Superior temporal gyrus (tissue), 1 donor: Measurements from ENCODE around the gene KIF26B.
"Not testable (repeated sequence)": the region's sequence is repeated elsewhere in the genome, so short reads cannot be mapped to it uniquely, and the experiment has no call there.

ENCODE experiments used
- DNase-seq: peaks from one replicate; pipeline ENCODE4 v3.0.0-alpha.2; 2016; ENCODE audit errors: extremely low spot score

Gene KIF26B

DNA sequence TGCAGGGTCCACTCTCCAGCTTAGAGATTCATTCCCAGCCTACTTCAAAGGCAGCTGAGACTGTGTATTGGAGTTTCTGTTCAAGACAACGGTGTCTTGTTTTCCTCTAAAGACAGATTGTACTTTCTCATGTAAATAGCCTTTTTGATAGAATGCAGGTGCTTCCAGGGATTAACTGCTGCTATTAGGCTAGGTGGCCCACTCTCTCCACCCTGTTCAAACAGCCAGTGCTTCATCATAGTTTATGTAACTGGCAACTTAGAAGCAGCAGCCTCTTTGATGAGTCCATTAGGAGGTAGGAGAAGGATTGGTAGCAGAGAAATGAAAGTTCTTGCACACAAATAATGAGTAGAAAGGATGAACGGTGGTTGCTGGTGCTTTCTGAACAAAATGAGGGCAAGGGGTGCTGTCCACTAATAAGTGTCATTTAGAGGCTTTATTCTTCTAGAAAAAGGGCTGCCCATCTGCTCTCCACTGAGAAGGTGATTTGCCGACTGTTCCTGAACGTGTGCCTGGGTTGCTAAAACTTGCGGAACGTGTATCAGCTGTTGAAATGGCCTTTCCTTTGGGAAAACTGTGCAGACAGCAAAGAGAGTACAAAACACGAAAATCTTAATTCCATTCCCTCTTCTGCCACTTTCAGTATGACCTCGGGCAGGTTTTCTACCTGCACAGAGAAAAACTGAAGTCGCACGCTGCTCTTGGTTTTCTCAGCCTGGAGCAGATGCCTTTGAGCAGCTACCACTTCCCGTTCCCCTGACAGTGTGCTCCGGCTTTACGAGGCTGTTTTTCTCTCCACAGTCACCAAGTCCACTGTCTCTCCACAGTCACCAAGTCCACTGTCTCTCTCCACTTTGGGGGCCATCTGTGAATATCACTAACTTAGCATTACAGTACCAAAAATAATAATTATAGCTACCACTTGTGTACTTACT, 228.9 kb downstream of the KIF26B start:
- no peak for DNase-seq

DNA sequence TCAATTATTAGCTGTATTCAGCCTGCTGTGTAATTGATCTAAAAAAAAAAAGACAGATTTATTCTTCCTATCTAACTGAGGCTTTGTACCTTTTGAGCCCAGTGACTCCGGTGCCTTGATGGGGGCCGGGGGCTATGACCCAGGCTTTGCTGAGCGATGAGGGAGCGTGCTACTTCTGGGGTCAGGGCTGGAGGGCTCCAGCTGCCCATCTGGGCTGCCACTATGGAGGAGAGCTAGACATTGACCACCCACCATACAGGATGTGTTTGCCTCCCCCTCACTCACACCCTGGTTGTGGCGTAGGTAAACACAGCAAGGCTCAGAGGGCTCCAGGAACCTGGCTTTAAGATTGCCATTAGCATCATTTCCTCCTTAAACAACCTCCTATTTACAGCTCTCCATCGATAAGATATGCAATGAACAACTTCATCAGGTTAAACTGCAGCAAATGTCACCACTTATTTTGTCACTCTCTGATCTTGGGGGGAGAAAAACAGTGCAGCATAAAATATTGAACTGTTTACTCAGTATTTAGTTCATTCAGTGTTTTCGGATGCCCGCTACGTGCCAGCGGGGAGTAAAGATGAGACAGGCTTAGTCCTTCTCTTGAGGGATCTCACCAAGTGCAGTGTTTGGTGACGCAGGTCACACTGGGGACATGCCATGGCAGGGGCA, 231.6 kb downstream of the KIF26B start:
- no peak for DNase-seq

DNA sequence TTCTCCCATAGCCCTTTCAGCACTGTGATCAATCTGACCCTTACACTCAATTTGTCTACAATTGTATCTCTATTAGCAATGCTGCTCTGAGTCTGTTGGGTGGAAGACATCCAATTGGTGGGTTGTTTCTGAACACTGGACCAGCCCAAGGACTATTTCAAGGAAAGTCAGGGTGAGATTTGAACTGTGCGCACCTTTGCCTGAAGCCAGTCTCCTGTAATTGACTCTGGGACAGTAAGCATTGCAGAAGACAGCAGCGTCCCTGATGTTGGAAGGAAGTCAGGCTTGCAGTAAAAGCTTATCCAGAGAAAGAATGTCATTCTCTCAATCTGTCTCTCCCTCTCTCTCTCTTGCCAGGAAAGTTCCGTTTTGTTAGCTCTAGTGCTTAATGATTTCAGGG, 233.9 kb downstream of the KIF26B start:
- DNase-seq, result no peak

DNA sequence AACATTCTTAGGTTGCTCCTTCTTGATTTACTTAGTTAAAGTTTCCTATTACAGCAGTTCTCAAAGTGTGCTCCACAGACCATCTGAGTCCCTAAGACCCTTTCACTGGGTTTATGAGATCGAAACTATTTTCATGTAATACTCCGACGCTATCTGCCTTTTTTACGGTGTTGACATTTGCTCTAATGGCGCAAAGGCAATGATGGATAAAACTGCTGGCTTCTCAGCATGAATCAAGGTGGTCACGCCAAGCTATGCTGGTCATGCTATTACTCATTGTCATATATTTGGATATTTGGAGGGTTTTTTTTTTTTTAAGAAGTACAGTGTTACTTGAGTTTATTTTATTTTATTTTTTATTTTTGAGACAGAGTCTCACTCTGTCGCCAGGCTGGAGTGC, 235.1 kb downstream of the KIF26B start:
- no peak for DNase-seq

DNA sequence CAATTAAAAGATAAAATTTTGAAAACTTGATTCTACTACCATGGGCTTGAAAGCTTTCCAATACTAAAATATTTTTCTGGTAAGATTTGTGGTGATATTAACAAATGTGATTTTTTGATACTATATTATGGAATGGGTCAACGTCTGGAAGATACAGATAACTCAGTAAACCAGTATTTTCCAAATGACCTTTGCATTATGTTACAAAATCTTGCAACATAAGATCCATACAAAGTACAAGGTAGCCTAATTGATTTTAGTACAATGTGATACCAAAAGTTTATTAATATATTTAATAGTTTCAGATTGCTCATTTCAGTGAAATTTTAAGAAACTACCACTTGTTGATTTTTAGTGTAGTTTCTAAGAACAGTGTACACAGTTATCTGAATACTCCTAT, 236.2 kb downstream of the KIF26B start:
- DNase-seq, result no peak

DNA sequence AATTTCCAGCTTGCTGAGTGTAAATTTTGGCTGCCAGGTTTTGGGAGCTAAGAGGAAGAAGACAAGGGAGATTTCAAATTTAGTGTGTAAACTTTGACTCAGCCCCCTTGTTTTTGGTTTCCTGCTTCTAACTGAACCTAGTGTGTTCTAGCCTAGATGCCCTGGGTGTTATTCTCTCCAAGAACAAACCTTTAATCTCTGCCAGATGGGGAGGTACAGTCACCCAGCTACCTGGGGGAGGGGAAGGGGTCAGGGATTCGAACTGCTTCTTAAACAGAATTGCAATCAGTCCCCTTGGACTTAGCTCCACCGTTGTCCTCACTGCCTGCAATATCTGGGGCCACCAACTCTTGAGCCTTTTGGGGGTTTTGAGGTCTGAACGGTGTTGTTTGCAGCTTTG, 238.9 kb downstream of the KIF26B start:
- DNase-seq, result no peak

DNA sequence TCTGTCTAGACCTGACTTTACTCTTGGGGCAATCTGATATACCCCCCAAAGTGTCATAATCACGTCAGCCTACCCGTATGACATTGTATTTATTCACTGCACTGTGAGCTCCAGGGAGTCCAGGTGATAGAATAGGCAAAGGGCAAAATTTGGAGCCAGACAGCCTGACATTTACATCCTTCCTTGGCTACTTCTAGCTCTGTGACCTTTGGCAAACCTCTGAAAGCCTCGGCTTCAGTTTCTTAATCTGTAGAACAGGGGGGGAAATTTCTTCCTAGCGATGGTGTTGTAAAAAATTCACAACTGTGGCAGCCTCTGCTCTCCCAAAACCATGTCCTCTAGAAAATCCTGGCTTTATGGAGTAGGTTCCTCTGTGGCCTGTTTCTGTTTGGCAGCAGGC, 240.9 kb downstream of the KIF26B start:
- no peak for DNase-seq

DNA sequence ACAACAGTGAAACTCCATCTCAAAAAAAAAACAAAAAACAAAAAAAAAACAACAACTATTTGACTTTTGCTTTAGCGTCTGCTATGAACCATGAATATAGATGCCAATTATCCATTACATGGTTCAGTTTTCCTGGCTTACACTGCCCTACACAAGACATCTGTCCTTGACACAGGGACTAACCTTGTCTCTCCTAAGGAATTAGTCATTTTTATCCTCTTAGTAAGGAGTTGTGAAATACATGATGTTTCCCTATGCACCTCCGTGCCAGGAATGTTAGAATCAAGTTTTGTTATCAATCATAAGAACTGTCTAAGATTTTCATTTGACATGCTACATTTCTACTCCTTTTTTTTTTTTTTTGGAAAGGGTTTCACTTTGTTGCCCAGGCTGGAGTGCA, 241.8 kb downstream of the KIF26B start:
- DNase-seq, result no peak

DNA sequence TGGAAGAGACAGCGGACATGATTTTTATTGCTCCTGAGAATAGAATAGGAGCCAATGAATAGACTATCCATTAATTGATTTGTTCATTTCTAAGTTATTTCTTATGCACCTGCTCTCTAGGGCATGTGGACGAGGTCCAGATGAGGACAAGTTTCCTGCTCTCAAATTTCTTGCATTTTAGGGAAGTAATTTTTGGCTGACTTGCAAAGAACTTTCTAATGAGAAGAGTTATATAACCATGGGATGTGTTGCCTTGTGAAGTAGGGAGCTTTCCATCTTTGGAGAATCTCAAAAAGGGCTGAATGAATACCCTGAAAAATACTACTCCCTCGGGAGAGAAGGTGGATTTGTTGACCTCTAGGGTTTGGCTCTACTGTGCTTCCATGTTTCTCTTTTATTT, 243.0 kb downstream of the KIF26B start:
- no peak for DNase-seq

DNA sequence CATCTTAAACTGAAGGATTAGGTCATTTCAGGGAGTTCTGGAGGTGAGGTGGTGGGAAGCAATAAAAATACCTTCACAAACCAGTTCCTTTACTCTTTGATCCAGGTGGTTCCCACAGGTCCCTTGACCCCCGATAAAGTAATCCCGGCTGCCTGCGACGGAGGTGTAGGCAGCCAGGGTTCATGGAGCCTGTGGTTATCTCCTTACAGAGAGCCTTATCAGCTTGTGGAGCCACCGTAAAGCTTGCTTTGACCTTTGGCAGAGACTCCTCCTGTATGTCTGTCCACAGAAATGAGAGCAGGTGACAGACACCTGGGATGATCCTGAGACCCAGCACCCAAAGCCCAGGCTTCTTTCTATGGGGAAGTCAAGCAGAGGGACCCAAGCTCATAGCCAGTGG, 243.4 kb downstream of the KIF26B start:
- DNase-seq, result no peak

DNA sequence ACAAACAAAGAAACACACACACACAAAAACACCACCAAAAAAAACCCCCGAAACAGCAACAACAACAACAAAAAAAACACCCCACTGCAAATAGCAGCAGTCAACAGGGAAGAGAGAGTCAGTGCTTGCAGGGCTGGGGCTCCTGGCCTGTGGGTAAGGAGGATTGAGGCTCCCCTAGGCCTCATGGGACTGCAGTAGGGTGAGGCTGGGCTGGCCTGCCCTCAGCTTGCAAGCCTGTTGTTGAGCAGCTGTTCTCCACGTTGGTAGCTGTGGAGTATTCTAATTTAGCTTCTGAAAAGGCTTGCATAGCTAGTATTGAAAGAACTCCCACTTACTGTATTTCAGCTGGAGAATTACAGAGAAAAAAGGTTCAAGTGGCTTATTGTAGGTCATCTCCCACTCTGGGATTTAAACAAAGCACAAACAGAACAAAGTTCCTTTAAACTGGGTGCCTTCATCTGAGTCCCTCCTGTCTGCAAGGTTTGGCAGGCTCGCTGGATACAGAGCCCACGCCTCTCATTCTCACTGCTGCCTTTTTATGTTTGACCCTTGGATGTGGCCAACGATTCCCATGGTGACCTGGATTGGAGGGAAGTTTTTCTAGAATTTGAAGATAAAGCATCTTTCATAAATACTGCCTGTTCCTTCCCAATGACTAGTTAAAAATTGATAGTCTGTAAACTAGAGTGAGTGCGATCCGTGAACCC, 247.2 kb downstream of the KIF26B start:
- no peak for DNase-seq

DNA sequence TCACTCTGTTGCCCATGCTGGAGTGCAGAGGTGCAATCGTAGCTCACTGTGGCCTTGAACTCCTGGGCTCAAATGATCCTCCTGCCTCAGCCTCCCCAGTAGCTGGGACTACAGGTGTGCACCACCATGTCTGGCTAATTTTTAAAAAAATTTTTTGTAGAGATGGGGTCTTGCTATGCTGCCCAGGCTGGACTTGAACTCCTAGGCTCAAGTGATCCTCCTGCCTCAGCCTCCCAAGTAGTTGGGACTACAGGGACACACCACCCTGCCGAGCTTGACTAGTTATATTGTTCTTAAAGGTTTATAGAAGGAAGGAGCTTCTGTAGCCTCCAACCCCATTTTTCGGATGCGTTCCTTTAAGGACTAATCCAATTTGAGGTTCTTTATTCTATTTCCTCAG, 248.2 kb downstream of the KIF26B start:
- DNase-seq, result not testable (repeated sequence)

DNA sequence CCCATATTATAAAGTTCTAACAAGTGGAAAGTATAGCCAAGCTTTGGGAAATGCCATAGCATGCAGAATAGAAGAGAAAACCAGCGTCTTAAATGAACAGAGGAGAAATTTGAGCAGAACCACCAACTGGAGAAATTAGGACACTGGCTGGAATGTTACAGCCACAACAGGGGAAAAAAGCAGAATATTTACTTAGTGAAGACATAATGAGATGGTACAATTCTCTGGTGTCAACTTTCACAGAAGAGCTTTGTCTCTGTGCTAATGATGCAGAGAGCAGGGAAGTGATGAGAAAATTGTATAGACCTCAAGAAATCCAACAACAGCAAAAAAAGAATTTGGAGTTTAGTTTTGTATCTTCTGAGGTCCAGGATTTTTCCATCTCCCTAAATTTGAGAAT, 249.7 kb downstream of the KIF26B start:
- DNase-seq, result no peak

DNA sequence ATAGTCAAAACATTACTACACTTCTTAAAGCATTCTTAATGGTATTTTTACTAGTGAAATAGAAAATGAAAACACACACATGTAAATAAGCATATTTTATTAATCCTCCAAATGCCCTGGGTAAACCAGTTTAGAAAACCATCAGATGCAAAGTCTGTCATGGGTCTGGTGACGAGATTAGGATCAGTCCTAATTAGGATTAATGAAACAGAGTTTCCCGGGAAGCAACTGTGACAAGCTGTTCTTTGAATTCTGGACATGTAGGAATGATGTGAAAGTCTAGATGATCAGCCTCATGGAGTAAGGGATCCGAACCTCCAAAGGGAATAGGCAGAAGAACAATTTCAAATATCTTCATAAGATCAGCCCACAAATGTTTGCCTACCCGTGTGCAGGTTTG, 250.2 kb downstream of the KIF26B start:
- no peak for DNase-seq

DNA sequence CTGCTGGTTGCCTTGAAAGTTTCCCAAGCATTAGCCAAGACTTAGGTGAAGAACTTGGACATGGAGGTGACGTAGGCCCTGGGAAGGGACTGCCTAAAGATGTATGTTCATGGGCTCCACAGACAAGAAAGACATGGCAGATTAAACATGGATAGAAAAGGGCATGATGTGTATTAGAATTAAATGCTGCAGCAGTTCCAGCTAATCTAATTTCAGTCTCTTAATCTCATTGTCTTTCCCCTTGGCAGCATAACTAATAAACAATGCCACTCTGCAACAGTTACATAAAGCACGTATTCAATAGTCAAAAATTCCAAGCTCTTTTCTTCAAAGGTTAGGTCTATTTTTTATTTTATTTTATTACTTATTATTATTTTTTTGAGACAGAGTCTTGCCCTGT, 251.6 kb downstream of the KIF26B start:
- no peak for DNase-seq

DNA sequence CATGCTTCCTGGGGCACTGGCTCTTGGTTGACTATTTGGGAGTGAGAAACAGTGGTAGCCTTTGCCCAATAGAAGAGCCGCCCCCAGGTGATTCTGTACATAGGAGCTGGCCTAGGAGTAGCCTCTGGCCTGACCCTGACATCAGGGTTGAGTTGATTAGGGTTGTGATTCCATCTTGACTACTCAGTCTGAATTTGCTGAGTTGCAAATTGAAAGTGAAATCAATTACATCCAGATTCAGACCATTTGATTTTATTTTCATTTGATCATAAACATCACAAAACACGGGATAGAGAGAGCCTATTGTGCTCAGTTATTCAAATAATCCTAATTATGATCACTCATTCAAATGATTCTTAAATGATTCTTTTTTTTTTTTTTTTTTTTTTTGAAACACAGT, 253.2 kb downstream of the KIF26B start:
- DNase-seq, result no peak

DNA sequence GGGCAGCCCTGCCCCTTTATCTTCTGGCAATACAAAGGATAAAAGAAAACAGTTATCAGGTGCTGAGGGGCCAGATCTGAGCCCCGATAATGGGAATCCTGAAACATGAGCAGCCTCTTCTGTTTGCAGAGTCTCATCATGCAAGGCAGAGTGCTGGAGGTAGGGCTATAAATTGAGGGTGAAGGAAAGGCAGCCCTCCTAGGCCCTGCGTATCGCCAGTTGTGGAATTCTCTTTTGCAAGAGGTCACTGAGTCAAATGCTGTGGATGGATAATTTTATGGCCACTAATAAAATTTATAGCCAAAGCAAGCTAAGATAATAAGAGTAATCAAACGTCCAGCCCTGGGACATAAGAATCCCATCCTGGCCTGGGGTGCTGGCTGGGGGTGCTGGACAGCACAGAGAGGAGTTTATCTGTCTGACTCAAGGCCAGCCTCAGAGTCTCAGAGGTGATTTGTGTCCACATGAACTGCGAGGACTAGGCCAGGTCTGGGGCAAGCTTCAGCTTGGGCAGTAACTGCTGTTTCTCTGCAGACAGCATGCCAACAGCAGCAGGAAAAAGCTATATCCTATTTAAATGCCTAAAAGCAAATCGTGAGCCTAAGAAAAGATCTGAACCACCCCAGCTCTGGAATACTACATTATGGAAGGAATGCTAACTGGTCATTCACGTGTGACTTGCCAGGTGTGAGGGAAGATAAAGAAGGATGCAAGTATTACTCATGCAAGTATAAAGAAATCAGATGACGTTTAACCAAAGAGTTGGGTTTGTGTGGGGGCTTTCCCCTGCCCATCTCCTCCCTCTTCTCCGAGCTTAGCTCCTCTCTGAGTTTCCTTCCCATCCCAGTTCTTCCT, 254.8 kb downstream of the KIF26B start:
- no peak for DNase-seq

DNA sequence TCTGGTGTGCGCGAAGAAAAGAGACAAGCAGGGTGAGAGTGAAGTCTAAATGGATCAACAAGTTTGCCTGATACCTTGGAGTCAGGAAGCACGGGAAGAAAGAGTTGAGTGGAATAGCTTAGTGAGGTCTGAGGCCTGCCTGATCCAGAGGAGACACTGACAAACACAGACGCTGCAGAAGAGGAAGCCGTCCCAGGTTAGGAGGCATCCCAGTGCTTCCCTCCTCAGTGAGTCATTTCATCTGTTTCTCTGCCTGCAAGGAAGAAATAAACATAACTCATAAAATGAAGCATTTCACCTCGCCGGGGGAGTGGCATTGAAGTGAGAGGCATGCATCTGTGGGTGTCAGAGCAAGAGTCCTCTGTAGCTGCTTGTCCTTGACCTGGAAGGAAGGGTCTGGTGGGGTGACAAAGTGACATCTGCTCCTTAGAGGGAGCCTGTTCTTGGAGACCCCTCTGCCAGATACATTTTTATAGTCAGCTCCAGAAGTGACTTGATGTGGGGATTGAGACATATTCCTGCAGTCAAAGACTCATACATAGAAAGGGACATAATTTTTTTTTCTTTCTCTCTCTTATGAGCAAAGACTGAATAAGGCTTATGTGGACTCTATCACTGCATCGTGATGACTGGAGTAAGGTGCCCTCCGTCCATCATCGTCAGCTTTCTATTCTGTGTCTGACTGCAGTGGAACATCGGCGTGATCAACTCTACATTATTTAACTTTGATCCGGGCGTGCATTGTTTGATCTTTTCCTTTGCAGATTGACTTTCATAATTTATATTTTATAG, 256.7 kb downstream of the KIF26B start:
- DNase-seq, result no peak

DNA sequence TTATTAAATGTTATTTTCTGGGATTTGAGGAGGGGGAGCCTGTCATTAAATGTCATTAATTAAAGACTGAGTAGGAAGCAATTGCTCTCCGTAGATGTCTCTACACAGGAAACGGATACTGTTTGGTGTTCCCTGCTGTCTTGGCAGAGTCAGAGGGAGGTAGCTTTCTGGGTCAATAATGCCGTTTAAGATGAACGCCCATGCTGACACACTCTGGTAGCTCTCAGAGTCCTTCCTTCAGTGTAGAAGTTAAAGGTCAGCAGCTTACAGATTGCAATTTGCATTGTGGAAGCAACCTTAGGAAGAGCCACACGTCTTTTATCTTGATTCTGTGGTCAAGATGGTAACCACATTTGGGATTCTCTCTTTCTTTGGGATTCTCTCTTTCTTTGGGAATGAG, 257.5 kb downstream of the KIF26B start:
- no peak for DNase-seq

DNA sequence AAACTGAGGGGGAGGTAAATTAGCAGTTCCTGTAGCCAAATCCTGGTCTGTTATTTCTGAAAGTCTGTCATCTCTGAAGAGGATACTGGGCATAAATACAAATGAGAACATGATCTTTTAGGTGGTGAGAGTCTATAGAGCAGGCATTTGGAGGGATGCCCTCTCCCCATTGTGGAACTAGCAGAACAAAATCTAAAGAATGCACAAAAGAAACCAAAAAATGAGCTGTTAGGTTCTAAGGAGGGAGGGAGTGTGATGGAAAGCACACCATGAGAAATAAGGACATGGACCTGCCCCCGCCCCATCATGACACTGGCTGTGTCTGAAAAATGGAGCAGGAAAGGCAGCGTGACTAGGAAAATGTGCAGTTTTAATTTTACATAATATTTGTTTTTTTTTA, 262.0 kb downstream of the KIF26B start:
- DNase-seq, result no peak

DNA sequence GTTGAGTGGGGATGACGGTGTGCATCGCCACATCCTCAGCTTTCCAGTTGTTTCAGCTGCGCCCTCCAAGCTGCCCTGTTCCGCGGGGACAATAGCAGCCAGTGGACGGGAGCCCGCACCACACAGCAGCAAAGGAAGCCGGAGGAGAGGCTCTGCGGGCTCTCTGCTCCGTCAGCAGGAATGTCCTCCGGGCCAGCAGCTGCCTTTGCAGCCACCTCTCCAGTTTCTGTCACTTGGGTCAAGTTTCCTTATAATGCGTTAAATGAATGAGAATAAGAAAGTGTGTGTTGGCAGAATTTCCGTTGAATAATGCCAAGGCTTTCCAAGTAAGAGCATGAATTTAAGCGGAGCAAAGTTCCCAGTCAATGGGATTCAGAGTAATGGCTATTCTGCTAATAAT, 263.3 kb downstream of the KIF26B start:
- no peak for DNase-seq
